Measurements from ENCODE around the gene ZDHHC14. TPM values are rescaled to one million over a fixed set of nuclear protein-coding genes. Genes with fewer than 3 reads are reported as not detected.

ZDHHC14 gene
- total RNA-seq, 2 experiments from 2014 or later, result 7.8 to 9.8 TPM

DNA sequence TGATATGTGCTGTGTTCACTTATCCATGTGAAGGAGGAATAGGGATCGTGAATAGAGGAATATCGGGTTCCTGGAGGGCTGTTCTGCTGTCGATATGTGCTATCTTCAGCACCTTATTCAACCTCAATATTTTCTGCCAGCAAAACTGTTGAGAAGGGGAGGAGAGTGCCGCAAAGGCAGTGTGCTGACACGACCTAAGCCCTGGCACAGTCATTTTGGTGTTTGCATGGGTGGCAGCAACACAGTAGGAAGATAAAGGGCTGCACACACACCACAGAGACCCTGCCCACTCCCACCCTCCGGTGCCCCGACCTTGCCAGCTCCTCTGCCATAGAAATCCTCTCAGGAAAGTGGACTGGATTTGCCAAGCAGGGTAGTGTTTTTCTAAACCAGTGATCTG, 47.0 kb downstream of the ZDHHC14 start:
- DNase-seq, result no peak
- CTCF ChIA-PET, result no interaction called here
- Mint-ChIP-seq H3K27ac (no peak overlapping the region), H3K27me3 (no peaks in the 10 kb centered on the region), H3K9me3 (peaks cover 3% of the 10 kb centered on the region), H3K36me3 (ENCODE audit: low read depth) (peaks cover 5% of the 10 kb centered on the region), H3K4me1 (peaks cover 21% of the 10 kb centered on the region), H3K4me3 (no peak overlapping the region)
- POLR2A ChIA-PET, result no interaction called here

DNA sequence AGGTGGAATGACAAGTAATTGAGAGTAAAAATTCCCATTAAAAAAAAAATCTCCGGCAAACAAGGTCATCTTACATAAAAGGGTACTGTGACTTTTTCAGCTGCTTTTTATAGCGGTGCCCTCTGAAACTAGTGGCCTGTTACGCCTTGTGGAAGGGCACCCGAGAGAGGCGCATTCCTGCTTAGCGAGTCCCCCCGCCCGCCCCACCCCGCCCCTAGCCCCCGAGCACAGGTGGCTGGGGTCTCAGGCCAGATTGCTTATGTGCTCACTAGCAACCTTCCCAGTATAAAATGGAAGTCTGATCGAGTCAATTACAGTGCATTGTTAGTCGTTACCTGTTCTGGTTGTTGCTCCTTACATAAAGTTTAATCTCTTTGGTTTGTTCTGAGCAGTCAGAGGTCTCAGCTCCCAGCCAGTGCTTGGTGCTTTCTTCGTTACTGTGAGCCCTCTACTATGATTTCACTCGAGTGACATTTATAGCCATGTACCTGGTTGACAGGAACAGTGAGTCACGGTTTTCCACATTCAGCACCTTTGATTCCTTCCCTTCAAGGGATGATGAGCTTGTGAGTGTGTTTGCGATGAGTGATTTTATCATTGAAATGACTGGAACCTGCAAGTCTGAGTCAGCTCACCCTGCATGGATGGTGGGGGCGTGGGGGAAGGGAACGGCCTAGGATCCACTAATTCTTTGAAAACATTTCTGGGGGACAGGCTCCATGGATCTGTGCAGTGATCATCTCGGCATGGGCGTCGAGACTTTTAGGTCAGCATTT, 47.6 kb downstream of the ZDHHC14 start:
- peaks cover 21% of the 10 kb centered on the region for H3K4me1 Mint-ChIP-seq
- CTCF ChIA-PET, result no interaction called here
- no peak overlapping the region for H3K27ac Mint-ChIP-seq
- POLR2A ChIA-PET, result no interaction called here
- H3K9me3 Mint-ChIP-seq, result peaks cover 3% of the 10 kb centered on the region
- peaks cover 5% of the 10 kb centered on the region for H3K36me3 Mint-ChIP-seq (ENCODE audit: low read depth)
- H3K27me3 Mint-ChIP-seq, result no peaks in the 10 kb centered on the region
- DNase-seq, result no peak
- H3K4me3 Mint-ChIP-seq, result no peak overlapping the region

DNA sequence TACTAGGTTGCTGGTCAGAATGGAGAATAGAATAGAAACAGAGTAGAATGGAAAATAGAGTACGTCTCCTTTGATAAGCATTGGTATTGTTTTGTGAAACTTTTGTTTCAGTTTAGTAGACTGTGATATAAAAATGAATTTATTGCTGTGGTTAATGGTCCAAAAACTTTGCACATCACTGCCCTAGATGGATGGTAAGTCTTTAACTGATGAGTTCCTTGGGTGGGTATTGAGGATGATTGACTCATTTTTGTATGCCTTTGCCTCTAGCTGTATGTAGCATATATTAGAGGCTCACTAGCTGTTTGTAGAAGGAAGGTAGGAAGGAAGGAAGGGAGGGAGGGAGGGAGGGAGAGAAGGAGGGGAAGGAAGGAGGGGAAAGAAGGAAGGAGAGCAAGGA, 48.3 kb downstream of the ZDHHC14 start:
- H3K27ac Mint-ChIP-seq, result no peak overlapping the region
- POLR2A ChIA-PET, result no interaction called here
- peaks cover 5% of the 10 kb centered on the region for H3K36me3 Mint-ChIP-seq (ENCODE audit: low read depth)
- no peaks in the 10 kb centered on the region for H3K27me3 Mint-ChIP-seq
- CTCF ChIA-PET, result no interaction called here
- peaks cover 21% of the 10 kb centered on the region for H3K4me1 Mint-ChIP-seq
- H3K4me3 Mint-ChIP-seq, result no peak overlapping the region
- H3K9me3 Mint-ChIP-seq, result peaks cover 3% of the 10 kb centered on the region
- no peak for DNase-seq

DNA sequence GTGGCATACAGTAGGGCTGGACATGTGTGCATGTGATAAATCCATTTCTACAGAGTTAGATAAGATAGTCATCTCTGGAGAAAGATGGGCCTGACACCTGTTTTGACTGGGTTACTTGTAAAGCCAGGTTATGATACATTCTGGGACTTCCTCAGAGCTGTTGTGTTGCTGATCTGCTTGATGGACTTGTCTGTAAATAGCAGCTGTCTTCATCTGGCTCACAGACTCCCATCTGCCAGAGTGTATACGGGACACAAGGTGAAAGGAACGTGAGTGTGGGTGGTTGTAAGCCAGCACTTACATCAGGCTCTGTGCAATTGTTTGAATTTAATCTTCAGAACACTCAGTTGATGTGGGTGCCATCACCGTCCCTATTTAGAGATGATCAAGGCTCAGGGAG, 49.8 kb downstream of the ZDHHC14 start:
- no peak for DNase-seq
- H3K9me3 Mint-ChIP-seq, result peaks cover 3% of the 10 kb centered on the region
- no peaks in the 10 kb centered on the region for H3K27me3 Mint-ChIP-seq
- peaks cover 21% of the 10 kb centered on the region for H3K4me1 Mint-ChIP-seq
- ChIA-PET POLR2A (no interaction called here), CTCF (no interaction called here)
- H3K27ac Mint-ChIP-seq, result no peak overlapping the region
- H3K36me3 Mint-ChIP-seq (ENCODE audit: low read depth), result peaks cover 5% of the 10 kb centered on the region
- H3K4me3 Mint-ChIP-seq, result no peak overlapping the region

DNA sequence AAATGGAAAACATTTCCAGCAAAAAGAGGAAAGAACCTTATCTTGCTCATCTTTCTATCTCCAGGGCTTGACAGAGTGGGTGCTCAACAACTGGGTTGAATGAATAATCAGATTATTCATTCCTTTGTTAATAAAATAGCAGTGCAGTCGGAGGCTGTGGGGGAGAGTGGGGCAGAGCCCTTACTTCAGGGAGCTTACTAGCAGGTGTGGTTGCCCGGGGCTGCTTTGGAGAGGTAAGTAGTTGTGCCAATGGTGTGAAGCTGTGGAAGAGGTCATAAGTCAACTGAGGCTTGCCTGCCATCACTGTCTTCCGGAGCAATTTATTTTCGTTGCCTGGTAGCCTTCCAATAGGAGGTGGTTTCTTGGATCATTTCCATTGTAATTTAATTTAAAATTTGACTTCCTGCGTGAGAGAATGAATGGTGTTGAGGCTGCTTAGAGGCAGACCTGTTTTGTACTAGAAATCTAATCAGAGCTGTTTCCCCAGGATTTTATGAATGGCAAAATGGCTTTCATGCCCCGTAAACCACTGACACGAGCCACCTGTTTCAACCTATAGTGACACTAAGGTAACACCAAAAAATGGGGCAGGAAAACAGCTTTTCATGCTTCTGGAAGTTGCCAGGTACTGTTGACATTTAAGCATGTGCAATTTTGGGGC, 51.4 kb downstream of the ZDHHC14 start:
- CTCF ChIA-PET, result no interaction called here
- Mint-ChIP-seq H3K27ac (no peak overlapping the region), H3K4me1 (peaks cover 16% of the 10 kb centered on the region), H3K36me3 (ENCODE audit: low read depth) (no peaks in the 10 kb centered on the region), H3K9me3 (no peaks in the 10 kb centered on the region), H3K4me3 (no peak overlapping the region), H3K27me3 (no peaks in the 10 kb centered on the region)
- no peak for DNase-seq
- POLR2A ChIA-PET, result no interaction called here

DNA sequence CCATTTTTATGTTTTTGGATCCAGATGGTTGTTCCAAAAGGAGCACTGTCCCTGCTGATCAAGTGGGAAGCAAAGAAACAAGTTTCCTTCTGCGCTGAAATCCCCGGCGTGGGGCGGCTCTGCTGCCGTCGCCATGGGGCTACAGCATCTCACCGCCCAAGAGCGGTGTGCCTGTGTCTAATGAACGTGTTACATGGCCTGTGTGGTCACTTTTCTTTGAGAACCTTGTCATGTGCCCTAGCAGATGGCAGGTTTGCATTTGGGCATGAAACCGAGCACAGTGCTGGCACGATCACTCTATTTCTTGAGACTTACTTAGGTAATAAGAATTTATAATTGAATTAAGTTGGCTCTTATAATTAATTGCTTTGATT, 51.9 kb downstream of the ZDHHC14 start:
- CTCF ChIA-PET, result no interaction called here
- POLR2A ChIA-PET, result no interaction called here
- no peak overlapping the region for H3K4me3 Mint-ChIP-seq

DNA sequence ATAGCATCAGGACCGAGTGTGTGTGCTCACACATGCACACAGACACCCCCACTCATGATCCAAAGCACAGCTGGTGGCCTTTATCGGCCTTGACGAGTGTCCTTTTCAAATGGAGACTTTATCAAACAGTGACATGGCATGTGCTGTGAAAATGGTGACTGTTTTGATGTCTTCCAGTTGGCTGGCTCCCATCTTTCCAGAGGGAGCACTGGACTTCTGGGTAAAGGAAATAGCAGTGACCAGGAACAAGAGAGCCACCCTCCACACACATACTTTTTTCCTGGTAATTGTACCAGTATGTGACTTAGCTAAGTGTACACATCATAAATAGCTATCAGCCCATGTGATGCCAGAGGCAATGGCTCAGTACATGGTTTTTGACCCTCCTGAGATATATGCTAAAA, 52.7 kb downstream of the ZDHHC14 start:
- DNase-seq, result no peak
- H3K27me3 Mint-ChIP-seq, result no peaks in the 10 kb centered on the region
- POLR2A ChIA-PET, result no interaction called here
- CTCF ChIA-PET, result interaction anchor here (1.6 kb wide), 1 partner anchor 10 kb away, joined by 6 read pairs; no protein-coding TSS in a partner anchor
- no peak overlapping the region for H3K4me3 Mint-ChIP-seq
- no peak overlapping the region for H3K27ac Mint-ChIP-seq
- H3K9me3 Mint-ChIP-seq, result no peaks in the 10 kb centered on the region
- H3K36me3 Mint-ChIP-seq (ENCODE audit: low read depth), result no peaks in the 10 kb centered on the region
- H3K4me1 Mint-ChIP-seq, result peaks cover 11% of the 10 kb centered on the region

More for the DNA sequence above, 51.9 kb downstream of the ZDHHC14 start:
- no peak overlapping the region for H3K27ac Mint-ChIP-seq
- H3K4me1 Mint-ChIP-seq, result peaks cover 14% of the 10 kb centered on the region
- H3K36me3 Mint-ChIP-seq (ENCODE audit: low read depth), result no peaks in the 10 kb centered on the region
- no peaks in the 10 kb centered on the region for H3K27me3 Mint-ChIP-seq
- DNase-seq, result no peak
- no peaks in the 10 kb centered on the region for H3K9me3 Mint-ChIP-seq

DNA sequence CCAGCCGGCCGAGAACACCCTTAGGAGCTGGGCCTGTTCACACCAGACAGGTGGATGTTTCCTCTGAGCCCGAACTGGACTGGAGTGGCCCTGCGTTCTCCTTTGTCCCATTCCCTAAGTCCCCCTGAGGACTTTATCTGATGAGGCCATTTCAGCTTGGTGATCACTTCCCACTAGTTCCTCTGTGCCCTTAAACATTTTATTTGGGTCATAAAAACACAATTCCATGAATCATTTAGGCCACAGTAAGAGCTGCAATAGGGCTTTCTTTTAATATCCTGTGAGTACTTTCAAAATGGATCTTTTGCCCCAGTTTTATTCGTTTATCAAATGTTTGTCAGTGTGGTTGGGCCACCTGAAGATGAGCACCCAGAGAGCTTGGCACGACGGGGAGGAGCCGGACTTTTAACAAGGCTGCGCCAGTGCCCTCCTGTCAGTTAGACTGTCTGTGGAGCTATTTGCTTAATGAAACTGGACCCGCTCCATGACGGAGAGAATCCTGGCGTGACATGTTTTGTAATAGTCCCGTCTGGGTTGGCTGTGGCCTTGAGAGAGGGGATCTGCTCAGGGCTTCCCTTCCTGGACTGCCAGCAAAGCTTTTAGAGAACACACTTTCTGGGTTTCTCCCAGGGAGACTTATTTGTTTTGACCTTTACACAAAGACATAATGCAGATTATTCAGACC, 53.5 kb downstream of the ZDHHC14 start:
- Mint-ChIP-seq H3K4me3 (no peak overlapping the region), H3K27ac (no peak overlapping the region), H3K4me1 (peaks cover 4% of the 10 kb centered on the region), H3K36me3 (ENCODE audit: low read depth) (peaks cover 3% of the 10 kb centered on the region), H3K9me3 (no peaks in the 10 kb centered on the region), H3K27me3 (no peaks in the 10 kb centered on the region)
- POLR2A ChIA-PET, result no interaction called here
- no peak for DNase-seq
- CTCF ChIA-PET, result interaction anchor here (0.6 to 1.6 kb wide), 4 partner anchors 9 to 31 kb away, joined by 3 to 6 read pairs (median 4); no protein-coding TSS in a partner anchor

DNA sequence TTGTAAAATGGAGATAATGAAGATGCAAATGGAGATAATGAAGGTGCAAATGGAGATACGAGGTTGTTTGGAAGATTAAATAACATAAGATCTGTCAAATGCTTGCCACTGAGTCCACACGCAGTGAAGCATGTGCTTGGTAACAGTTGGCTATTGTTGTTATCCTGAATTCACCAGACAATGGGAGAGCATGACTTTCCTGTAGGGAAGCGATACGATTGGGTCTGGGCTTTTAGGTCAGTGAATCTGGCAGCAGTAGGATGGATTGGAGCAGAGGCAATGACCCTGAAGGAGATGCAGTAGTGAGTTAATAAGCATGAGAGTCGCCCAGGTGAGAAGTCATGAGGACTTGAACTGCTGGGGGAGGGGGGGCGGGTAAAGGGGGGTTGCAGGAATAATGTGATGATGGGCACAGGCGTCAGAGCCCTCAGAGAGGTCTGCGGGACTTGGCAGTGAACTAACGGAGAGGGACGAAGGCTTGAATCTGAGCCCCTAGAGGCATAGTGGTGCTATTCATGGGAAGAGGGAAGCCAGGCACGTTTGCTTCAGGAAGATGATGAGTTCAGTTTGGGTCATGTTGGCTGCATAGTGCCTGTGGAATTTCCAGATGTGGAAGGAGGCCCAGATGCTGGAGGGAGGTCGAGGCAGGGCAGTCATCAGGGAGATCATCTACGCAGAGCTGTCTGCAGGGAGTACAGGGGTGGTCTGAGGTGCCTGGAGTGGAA, 55.4 kb downstream of the ZDHHC14 start:
- Mint-ChIP-seq H3K27me3 (no peaks in the 10 kb centered on the region), H3K9me3 (peaks cover 8% of the 10 kb centered on the region), H3K36me3 (ENCODE audit: low read depth) (peaks cover 11% of the 10 kb centered on the region), H3K4me1 (no peaks in the 10 kb centered on the region), H3K27ac (no peak overlapping the region), H3K4me3 (no peak overlapping the region)
- ChIA-PET POLR2A (no interaction called here), CTCF (no interaction called here)
- DNase-seq, result no peak

DNA sequence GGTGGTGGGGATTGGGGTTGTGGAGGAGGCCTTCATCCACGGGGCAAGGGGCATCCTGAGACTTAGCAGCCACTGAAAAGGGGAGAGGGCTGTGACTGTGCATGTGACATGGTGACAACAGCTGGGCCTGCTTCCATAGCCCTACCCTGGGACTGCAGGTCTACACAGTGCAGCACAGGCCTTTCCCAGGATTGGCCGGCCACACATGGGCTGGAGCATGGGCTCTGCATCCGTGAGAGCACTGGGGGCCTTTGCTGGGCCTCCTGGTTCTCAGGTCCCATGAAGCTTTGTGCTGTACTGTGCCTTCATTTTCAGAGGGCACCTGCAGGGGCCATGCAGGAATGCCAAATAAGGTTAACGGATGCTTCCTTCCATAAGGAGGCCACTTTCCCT, 56.0 kb downstream of the ZDHHC14 start:
- ChIA-PET CTCF (no interaction called here), POLR2A (no interaction called here)
- DNase-seq, result no peak
- no peak overlapping the region for H3K27ac Mint-ChIP-seq
- H3K27me3 Mint-ChIP-seq, result no peaks in the 10 kb centered on the region
- H3K4me1 Mint-ChIP-seq, result no peaks in the 10 kb centered on the region
- peaks cover 11% of the 10 kb centered on the region for H3K9me3 Mint-ChIP-seq
- peaks cover 15% of the 10 kb centered on the region for H3K36me3 Mint-ChIP-seq (ENCODE audit: low read depth)
- no peak overlapping the region for H3K4me3 Mint-ChIP-seq

DNA sequence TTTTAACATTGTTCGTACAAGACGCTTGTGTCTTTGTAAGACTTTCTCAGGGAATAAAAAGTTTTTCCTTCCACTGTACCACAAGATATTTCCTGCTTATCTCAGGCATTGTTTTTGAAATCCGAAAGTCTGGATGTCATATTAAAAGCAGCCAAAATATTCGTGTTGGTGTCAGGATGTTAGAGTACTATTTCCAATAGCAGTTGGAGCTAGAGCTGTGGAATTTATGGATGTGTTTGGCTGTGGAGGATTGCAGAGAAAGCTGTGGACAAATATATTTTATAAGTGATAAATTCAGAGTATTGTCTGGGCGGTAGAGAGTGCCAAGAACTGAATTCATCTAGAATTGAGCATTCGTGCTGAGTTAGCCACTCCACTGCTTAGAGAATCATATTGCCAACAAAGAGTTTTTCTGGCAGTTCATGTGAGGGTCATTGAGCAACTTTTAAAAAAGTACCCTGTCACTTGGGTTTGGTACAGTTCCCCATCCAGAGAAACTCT, 57.7 kb downstream of the ZDHHC14 start:
- ChIA-PET POLR2A (no interaction called here), CTCF (no interaction called here)
- Mint-ChIP-seq H3K4me1 (peaks cover 10% of the 10 kb centered on the region), H3K4me3 (no peak overlapping the region), H3K27ac (no peak overlapping the region), H3K9me3 (peaks cover 18% of the 10 kb centered on the region), H3K36me3 (ENCODE audit: low read depth) (peaks cover 27% of the 10 kb centered on the region), H3K27me3 (no peaks in the 10 kb centered on the region)
- no peak for DNase-seq

DNA sequence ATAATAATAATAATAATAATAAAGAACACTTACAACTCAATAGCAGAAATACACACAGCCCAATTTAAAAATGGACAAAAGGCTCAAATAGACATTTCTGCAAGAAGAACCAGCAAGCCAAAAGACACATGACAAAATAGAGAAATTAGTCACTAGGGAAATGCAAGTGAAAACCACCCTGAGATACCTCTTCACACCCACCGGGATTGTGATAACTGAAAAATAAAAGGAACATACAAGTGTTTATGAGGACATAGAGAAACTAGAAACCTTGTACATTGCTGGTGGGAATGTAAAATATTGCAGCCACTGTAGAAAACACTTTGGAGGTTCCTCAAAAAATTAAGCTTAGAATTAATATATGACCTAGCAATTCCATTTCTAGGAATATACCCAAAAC, 59.2 kb downstream of the ZDHHC14 start:
- DNase-seq, result no peak
- POLR2A ChIA-PET, result no interaction called here
- H3K9me3 Mint-ChIP-seq, result peaks cover 18% of the 10 kb centered on the region
- no peak overlapping the region for H3K27ac Mint-ChIP-seq
- peaks cover 10% of the 10 kb centered on the region for H3K4me1 Mint-ChIP-seq
- H3K27me3 Mint-ChIP-seq, result no peaks in the 10 kb centered on the region
- CTCF ChIA-PET, result interaction anchor here (1.6 kb wide), 1 partner anchor 19 kb away, joined by 3 read pairs; no protein-coding TSS in a partner anchor
- peaks cover 27% of the 10 kb centered on the region for H3K36me3 Mint-ChIP-seq (ENCODE audit: low read depth)
- no peak overlapping the region for H3K4me3 Mint-ChIP-seq

DNA sequence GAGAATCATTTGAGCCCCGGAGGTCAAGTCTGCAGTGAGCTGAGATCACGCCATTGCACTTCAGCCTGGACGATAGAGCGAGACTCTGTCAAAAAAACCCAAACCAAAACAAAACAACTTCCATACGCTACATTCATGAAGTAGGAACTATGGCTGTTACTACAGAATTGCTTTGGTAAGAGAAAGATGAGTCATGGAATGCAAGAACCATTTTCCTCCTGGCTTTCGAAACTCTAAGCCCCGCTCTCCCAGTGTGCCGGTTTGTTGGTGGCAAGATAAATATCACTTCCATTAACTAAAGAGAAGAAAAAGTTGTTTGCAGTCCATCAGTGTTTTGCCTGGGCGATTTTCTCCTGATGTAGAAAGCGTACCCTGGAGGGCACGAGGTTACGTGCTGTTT, 61.3 kb downstream of the ZDHHC14 start:
- peaks cover 18% of the 10 kb centered on the region for H3K9me3 Mint-ChIP-seq
- no peak overlapping the region for H3K4me3 Mint-ChIP-seq
- H3K4me1 Mint-ChIP-seq, result peaks cover 10% of the 10 kb centered on the region
- ChIA-PET CTCF (no interaction called here), POLR2A (no interaction called here)
- DNase-seq, result no peak
- H3K27ac Mint-ChIP-seq, result no peak overlapping the region
- H3K27me3 Mint-ChIP-seq, result no peaks in the 10 kb centered on the region
- H3K36me3 Mint-ChIP-seq (ENCODE audit: low read depth), result peaks cover 27% of the 10 kb centered on the region

Measured in activated CD4-positive, alpha-beta T cell treated with anti-CD3 and anti-CD28 coated beads, Interleukin-2, amount 10 ng/mL, durations not matched to agents 7 days and 5 days (primary cell).